ENCODE data around the gene NAV2.

GRCh38 chr11:19973136-19973635 lies 260.5 kb downstream of the NAV2 start:
- no peak for TF ChIP-seq CTCF (IDR thresholded peaks at IDR 0.05 in 2 of 3, conservative IDR thresholded peaks at IDR 0.05 in 1 of 3; ENCODE audit: borderline replicate concordance in 1 of 3, insufficient read depth in 1 of 3, low read depth in 2 of 3, low read length in 2 of 3)
- no peak for TF ChIP-seq EZH2phosphoT487 (IDR thresholded peaks at IDR 0.05; ENCODE audit: borderline replicate concordance)
- no peak for TF ChIP-seq ZFX (IDR thresholded peaks at IDR 0.05)
- TF ChIP-seq ZNF274 (IDR thresholded peaks at IDR 0.05; ENCODE audit: low read depth, low read length) = no peak
- TF ChIP-seq POLR2A (IDR thresholded peaks at IDR 0.05; ENCODE audit: borderline replicate concordance, extremely low read depth, insufficient read depth, insufficient read length) = no peak
- TF ChIP-seq EGR1 (IDR thresholded peaks at IDR 0.05; ENCODE audit: low read depth) = no peak

Measured in HCT116 (cell line).